Hematopoietic multipotent progenitor cell treated with erythropoietin and hydrocortisone succinate and interleukin-3 and kit ligand, for 4 days (in vitro differentiated cells): ENCODE data around the gene EPB41L3.

Experiments
- DNase-seq: peaks from one replicate; pipeline ENCODE4 v3.0.0-alpha.2; 2015

The EPB41L3 gene

DNA sequence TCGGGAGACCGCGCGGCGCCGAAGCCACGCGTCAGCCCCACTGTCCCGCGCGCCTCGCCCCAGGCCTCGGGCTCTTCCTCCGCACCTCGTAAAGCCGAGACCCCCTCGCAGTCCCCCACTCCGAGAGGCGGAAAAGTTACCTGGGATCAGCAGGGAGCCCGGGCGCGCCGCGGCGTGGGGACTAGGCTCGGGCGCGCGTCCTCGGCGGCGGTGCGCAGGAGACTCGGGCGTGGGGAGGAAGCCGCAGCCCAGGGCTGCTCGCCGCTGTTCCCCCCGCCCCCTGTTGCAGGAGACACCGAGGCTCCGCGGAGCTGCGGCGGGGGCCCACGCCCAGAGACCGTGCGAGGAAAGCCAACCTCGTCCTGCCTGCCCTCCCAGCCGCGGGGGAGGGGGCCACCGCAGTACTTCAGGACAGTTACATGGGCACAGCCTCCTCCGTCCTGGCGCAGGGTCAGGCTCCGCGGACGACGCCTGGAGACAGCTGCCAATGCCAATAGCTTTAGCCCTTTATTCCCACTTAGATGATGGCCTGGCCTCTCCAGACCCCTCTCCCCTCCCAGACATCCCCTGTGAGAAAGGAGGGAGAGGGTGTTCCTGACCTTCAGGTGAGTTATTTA, at the start of gene EPB41L3:
TSS of gene EPB41L3 (minus strand) at position 225 of the 617 bp plus-strand sequence. CDS start 54,814 bp downstream, outside the sequence.
- DNase-seq: peak; percentile 29

GRCh38 chr18:5588529-5588928, 44.7 kb upstream of the EPB41L3 start:
- no peak for DNase-seq

DNA sequence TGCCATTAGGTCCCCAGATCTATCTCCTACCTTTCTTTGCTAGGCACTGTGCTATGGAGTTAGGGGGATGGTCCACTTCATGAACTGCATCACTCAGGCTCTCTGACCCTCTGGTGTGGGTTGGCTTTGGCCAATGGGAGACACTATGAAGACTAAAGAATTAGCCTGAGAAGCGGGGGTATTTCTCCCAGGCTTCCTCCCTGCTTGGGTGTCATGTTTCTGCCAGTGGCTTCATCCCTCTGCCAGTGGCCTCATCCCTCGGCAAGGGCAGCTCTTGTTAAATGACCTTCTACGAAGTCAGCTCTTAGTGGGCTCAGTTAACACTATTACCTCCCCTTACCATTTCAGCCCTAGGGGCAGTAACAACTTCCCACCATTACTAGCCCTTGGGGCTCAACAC, 41.9 kb upstream of the EPB41L3 start:
- DNase-seq: no peak

GRCh38 chr18:5584746-5585417, 41.1 kb upstream of the EPB41L3 start:
- DNase-seq: no peak

- DNase-seq: no peak
Measured at GRCh38 chr18:5582849-5583681, 39.3 kb upstream of the EPB41L3 start.

DNA sequence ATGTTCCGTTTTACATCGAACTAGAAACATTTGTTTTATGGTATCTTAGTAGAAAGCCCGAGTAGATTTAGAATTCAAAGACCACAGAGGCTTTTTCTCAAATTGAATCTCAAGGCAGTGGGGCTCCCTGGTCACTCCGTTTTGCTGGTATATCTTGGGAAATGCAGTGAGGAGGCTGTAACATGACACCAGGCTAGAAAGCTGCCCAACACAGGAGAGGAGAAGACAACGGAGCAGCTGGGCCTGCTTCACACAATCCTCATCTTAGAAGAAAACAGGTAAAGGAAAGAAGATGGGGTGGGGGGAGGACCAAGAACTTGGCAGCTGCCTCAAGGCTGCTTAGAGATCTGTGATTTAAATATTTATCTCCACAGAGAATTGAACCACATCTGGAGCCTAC, 38.3 kb upstream of the EPB41L3 start:
- DNase-seq: no peak

GRCh38 chr18:5574843-5575242, 31.0 kb upstream of the EPB41L3 start:
- no peak for DNase-seq

DNA sequence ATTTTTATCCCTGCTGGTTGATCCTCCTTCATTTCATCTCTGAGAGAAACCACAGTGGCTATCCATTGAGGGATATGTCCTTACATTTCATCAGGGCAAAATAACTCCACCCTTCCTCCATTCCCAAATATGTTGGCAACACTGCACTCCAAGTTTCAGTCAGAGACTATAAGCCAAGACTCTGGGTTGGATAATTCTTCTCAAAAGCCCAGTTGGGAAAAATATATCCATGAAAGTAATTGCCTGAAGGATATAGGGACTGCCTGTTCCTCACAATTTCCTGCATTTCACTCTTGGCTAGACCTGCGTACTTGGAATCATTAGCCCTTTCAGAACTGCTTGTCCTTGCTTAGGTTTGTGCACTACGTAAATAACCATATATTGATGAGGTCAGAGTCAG, 27.9 kb upstream of the EPB41L3 start:
- DNase-seq: no peak

- DNase-seq: peak; percentile 19
Measured at GRCh38 chr18:5570613-5571012, 26.8 kb upstream of the EPB41L3 start.

DNA sequence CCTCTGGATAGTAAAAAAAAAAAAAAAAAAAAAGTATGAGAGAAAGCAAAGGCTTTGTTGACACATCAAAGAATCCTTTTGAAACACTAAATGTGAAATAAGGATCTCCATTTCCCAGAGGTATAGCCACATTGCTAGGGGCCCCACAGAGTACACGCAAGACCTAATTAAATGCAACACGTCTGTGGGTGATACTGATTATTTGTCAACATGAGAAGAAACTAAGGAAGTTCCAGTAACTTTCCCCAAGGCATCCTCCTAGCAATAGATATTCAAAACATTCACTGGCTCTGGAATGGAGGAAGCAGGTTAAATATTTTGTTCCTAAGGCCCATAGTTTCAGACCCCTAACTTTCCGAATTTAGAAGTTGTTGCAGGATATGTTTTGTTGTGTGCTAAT, 24.6 kb upstream of the EPB41L3 start:
- DNase-seq: no peak

DNA sequence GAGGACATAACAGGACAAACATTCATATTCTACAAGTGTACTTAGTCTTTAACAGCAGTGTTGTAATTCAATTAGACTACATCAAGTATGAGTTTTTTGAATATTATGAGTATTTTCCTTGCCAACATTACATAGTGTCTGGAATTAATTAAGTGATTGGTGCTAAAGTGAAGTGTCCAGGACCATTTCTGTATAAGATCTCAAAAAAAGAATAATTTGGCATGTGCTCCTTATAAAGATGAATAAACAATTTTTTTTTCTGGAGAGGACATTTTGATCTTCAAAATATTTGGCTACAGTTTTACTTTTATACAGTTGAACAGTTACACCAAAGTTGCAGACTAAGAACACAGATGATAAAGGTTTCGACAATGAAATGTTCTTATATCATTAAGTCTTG, 15.1 kb upstream of the EPB41L3 start:
- no peak for DNase-seq

DNA sequence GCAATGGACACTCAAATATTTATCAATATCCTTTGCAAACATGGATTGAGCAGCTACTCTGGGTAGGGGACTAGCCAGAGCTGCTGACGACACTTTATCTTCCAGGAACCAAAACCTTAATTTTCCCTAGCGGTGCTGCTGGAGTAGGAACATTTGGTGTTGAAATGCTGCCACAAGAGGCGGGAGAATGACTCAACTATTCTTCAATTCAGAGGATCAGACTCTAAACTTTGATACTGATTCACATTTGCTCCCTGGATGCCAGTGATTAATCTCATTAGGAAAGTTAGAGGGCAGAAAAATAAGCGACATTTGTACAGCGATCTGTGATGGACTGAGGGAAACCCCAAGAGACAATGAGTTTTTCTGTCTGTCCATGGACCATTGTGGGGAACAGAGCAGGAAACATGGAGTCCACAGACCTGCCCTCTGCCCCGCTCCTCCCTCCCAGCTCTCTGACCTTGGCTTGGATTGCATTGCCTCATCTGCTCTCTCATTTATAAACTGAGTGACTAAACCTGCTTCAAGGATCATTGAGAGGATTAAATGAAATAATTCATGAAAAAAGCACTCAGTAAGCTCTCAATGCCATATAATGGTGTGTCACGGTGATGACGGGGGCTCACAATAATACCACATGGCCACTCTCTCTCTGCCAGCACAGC, 12.6 kb upstream of the EPB41L3 start:
- no peak for DNase-seq

DNA sequence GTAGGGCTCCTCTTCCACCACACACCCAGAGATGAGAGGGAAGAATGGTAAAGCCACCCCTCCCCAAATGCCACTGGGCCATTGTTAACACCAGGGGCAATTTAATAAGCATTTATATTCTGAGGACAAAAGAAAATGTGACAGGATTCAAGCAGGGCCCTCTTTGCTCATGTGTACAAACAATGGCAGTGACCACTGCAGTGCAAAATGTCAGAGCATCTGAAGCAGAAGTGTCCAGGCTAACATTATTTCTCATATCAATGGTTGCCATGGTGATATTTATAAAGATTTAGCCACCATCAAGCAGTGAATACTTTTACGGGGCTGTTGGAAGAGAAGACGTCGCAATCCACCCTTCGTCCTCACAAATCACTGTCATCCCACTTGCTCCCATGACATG, 10.8 kb upstream of the EPB41L3 start:
- DNase-seq: no peak

- peak; percentile 66 for DNase-seq
Measured at GRCh38 chr18:5546660-5547059, 2.9 kb upstream of the EPB41L3 start.

DNA sequence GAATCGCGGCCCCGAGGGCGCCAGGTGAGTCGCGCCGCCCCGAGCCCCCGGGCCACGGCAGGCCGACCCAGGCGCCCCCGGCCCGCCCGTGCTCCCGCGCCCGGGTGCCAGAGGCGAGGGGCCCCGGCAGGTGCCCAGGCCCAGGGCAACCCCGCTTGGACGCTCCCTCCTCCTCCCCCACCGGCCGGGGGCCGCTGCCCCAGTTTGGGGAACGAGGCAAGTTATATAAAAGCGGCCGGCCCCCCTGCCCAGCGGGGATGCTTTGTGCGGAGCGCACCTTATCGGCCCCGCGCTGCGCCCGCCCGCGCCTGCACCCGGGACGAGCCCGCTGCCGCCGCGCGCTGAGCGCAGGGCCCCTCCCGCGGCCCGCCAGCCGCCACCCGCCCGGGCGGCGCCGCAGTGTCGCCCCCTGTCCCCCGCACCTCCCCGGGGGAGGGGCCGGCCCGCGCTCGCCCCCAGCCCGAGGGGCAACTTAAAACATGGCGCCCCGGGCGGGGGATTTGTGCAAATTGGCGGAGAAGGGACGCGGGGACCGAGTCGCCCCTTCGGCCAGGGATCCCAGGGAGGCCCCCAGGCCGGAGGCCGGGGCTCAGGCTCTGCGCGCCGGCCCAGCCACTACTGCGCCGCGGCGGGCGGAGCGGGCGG, 639 bp downstream of the EPB41L3 start:
- peak; percentile 15 for DNase-seq

- DNase-seq: peak; percentile 48
Measured at GRCh38 chr18:5542515-5543035, 1.2 kb downstream of the EPB41L3 start.

DNA sequence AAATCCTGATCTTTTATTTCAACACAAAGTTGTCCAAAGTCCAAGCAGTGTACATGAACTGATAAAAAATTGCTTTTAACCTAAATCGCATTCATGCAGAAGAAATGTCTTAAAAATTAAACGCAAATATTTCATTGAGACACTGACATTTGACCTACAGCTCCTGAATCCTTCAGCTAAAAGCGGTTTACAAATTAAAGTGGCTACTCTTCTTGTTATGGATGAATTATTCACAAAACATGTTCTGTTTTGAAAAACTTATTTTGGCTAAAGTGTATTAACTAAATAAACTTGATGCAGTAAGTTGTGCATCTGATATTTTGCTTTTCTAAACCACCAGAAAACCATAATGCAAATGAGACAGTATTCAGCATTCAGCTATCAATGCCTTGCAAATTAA, 2.2 kb downstream of the EPB41L3 start:
- DNase-seq: no peak

DNA sequence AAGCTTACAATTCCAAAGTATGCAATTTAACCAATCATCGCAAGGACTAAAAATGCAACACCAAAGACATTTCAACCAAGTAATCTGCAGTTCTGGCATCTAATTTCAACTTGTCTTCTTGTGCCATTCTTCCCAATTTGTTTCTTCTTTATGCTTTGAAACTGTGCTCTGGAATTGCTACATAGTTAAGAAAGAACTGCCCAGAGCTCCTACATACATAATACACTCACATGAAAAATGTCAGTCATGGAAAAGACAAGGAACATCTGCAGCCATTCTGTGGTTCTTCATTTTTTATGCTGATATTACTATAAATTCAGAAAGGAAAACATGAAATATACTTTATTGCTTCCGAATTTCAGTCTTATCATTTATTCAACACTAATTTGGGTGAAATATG, 4.4 kb downstream of the EPB41L3 start:
- no peak for DNase-seq

GRCh38 chr18:5538544-5538943, 5.3 kb downstream of the EPB41L3 start:
- no peak for DNase-seq

DNA sequence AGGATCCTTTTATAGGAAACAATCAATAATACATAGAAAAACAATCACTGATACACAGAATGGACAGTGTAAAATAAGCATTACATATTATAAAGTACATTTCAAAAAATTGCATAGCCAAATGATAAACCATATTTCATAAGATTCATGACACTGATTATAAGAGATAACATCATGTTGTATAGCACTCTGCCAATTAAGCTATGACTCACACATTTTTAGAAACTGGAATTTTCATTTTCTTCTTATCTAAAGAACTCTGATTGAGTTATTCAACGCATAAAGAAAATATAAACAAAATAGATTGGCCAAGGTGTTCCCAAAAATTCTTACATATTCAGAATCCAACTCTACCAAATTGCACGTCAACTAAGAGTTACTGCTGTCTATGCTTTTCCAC, 5.9 kb downstream of the EPB41L3 start:
- DNase-seq: no peak

DNA sequence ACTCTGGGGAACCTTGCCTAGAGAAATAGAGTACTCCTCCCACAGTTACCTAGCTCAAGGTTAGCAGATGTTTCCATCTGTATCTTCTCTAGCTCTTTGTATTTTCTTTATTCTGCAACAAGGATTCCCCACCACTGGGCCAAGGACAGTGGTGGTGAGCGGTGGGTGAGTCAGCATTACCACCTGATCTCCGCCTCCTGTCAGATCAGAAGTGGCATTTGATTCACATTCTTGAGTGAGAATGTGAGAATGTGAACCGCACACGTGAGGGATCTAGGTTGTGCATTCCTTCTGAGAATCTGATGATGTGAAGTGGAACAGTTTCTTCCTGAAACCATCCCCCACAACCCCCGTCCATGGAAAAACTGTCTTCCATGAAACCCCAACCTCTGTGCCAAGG, 9.0 kb downstream of the EPB41L3 start:
- DNase-seq: no peak

DNA sequence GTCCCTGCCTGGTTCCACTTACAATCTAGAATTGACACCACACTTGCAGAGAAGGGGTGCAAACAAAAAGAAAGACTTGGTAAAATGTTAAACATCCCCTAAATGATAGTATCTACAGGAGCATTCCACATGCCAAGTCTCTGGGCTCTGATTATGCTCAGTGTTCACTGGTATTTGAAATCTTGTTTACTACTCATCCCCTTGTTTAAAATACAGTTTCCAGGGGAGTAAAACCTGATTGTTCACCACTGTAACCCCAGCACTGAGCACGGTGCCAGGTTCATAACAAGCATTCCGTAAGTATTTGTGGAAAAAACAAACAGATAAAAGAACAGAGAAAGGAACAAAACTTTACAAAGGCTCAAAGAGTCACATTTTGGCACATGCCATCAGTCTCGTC, 11.7 kb downstream of the EPB41L3 start:
- DNase-seq: no peak
